NCI-H82 treated with DMSO at 0.1 percent for 48 hours (cell line): ENCODE data around the gene MPV17.
"Not testable (repeated sequence)": the region's sequence is repeated elsewhere in the genome, so short reads cannot be mapped to it uniquely, and the experiment has no call there.

Experiments
- DNase-seq: peaks from one replicate; lab custom pipeline; 2025; ENCODE audit not compliant: unreplicated experiment; lab: John Stamatoyannopoulos, UW

Gene MPV17

GRCh38 chr2:27268296-27268695 lies 54.6 kb downstream of the MPV17 start:
- DNase-seq: not testable (repeated sequence)

GRCh38 chr2:27265536-27265870 lies 57.4 kb downstream of the MPV17 start:
- DNase-seq: no peak

GRCh38 chr2:27264753-27265535 lies 58.0 kb downstream of the MPV17 start:
- DNase-seq: peak; percentile 29

- no peak for DNase-seq
These were observed 58.6 kb downstream of the MPV17 start for GRCh38 chr2:27264253-27264752.

- DNase-seq: no peak
These were observed 59.3 kb downstream of the MPV17 start for GRCh38 chr2:27263287-27264252.

GRCh38 chr2:27262379-27263286 lies 60.3 kb downstream of the MPV17 start, which contains the start of gene SLC30A3:
Gene SLC30A3 (minus strand): TSS chr2:27263047. CDS start chr2:27262906, 141 bp downstream.
- DNase-seq: no peak

GRCh38 chr2:27261926-27262298 lies 61.0 kb downstream of the MPV17 start:
- no peak for DNase-seq

- DNase-seq: no peak
These were observed 61.5 kb downstream of the MPV17 start for GRCh38 chr2:27261241-27261925.
